K562 (cell line): Measurements from ENCODE around the gene TMEM203. TPM values are rescaled to one million over a fixed set of nuclear protein-coding genes. Genes with fewer than 3 reads are reported as not detected.

Experiments used
- ATAC-seq: fragments of 200-7000 bp; cut with Tn5 transposase; 3 replicates; pipeline ENCODE4 v1.9.1; 2020; ENCODE audit warnings: moderate library complexity
- BruUV-seq: library from RNA; stranded (reverse); fragments of 400-500 nt; replicated peaks from 2 replicates; lab custom pipeline; 2021; lab: Mats Ljungman, UMichigan
- CTCF ChIA-PET: fragments of 300-600 bp; formaldehyde crosslinking; extraction: SDS; loops from one replicate; lab custom pipeline; 2021; ENCODE audit warnings: low intra/inter-chr PET ratio; lab: Yijun Ruan, JAX
- POLR2A ChIA-PET: fragments of 300-600, 350-650 bp; sonication (Branson Sonifier 250); formaldehyde crosslinking; extraction: SDS; loops from one replicate; lab custom pipeline; 2021; ENCODE audit warnings: antibody characterized with exemption, inconsistent platforms; lab: Yijun Ruan, JAX
- DNase-seq, 4 experiments: peaks; one replicate each; pipeline versions ENCODE4 v3.0.0 to v3.0.0-alpha.2; 2011 to 2018; ENCODE audit warnings: low spot score in 3 of 4, mixed read lengths in 3 of 4; ENCODE audit errors: extremely low read depth in 1 of 4
- FAIRE-seq: peaks from 2 replicates; lab custom pipeline; 2011; peaks lifted over from hg19 to GRCh38; lab: Jason Lieb, UNC
- H2AFZ ChIP-seq: 2 replicates; pipeline ENCODE4 v1.6.0; 2011; ENCODE audit warnings: low read depth, low read length, control low read depth, inconsistent platforms
- H3K27ac ChIP-seq: fragments of 200-600 bp; 3 replicates; pipeline ENCODE4 v1.8.0; 2011; ENCODE audit warnings: low read depth, mild to moderate bottlenecking, control low read depth, inconsistent platforms, low read length, moderate library complexity, mixed read lengths; ENCODE audit errors: extremely low read depth
- H3K27me3 ChIP-seq, 2 experiments: fragments of 300-600 bp in 1 of 2; 2 replicates in 1 of 2; 3 replicates in 1 of 2; pipeline versions ENCODE4 v1.6.0 to v1.8.0; 2011; ENCODE audit warnings: inconsistent platforms in 2 of 2, low read length in 2 of 2, mild to moderate bottlenecking in 1 of 2, mixed read lengths in 1 of 2, moderate library complexity in 1 of 2; ENCODE audit not compliant: control insufficient read depth in 2 of 2, insufficient read depth in 2 of 2
- H3K36me3 ChIP-seq: fragments of 300-600 bp; 3 replicates; pipeline ENCODE4 v1.8.0; 2011; ENCODE audit warnings: mild to moderate bottlenecking, low read length, inconsistent platforms; ENCODE audit not compliant: control insufficient read depth, insufficient read depth
- H3K4me1 ChIP-seq, 2 experiments: fragments of 200-600 bp in 1 of 2; replicated peaks in 1 of 2; 2 replicates in 1 of 2; 3 replicates in 1 of 2; pipeline versions ENCODE4 v1.5.1 to v1.8.0; 2011; ENCODE audit warnings: inconsistent platforms in 2 of 2, low read length in 2 of 2, mild to moderate bottlenecking in 1 of 2, mixed read lengths in 1 of 2, moderate library complexity in 1 of 2; ENCODE audit not compliant: control insufficient read depth in 2 of 2, insufficient read depth in 2 of 2
- H3K4me2 ChIP-seq: 2 replicates; pipeline ENCODE4 v1.6.1; 2011; ENCODE audit warnings: low read length, control low read depth, inconsistent platforms, mixed read lengths; ENCODE audit not compliant: insufficient read depth
- H3K4me3 ChIP-seq: fragments of 200-600 bp; sonication (generic), shearing (Covaris generic); 2 replicates; pipeline ENCODE4 v1.5.1; 2016; ENCODE audit warnings: control low read depth, inconsistent platforms
- H3K79me2 ChIP-seq: fragments of 200-600 bp; 3 replicates; pipeline ENCODE4 v1.8.0; 2011; ENCODE audit warnings: low read length, inconsistent platforms; ENCODE audit not compliant: control insufficient read depth, insufficient read depth
- H3K9ac ChIP-seq, 2 experiments: 2 replicates each; pipeline versions ENCODE4 v1.6.0 to v1.6.1; 2011; ENCODE audit warnings: low read depth in 2 of 2, low read length in 2 of 2, control low read depth in 1 of 2, inconsistent platforms in 1 of 2, mild to moderate bottlenecking in 1 of 2, mixed read lengths in 1 of 2; ENCODE audit not compliant: insufficient read depth in 1 of 2
- H3K9me1 ChIP-seq: one replicate; pipeline ENCODE4 v1.6.0; 2011; ENCODE audit warnings: inconsistent platforms, mild to moderate bottlenecking, low read length, moderate library complexity; ENCODE audit not compliant: control insufficient read depth, insufficient read depth
- H3K9me3 ChIP-seq: replicated peaks from 2 replicates; pipeline ENCODE4 v1.5.1; 2011; ENCODE audit warnings: low read depth, low read length, inconsistent platforms; ENCODE audit not compliant: control insufficient read depth, insufficient read depth
- H4K20me1 ChIP-seq: replicated peaks from 2 replicates; pipeline ENCODE4 v1.6.1; 2011; ENCODE audit warnings: low read length, inconsistent platforms, mixed read lengths; ENCODE audit not compliant: control insufficient read depth, insufficient read depth
- C11orf30 ChIP-seq: fragments of 450-650 bp; IDR thresholded peaks from 2 replicates; pipeline ENCODE4 v1.6.1; 2016; ENCODE audit warnings: low read depth, mild to moderate bottlenecking
- KDM2B ChIP-seq: fragments of 250-450 bp; sonication (Bioruptor Pico); IDR thresholded peaks from 2 replicates; pipeline ENCODE4 v1.8.0; 2021; ENCODE audit warnings: mild to moderate bottlenecking, moderate library complexity
- MAFG ChIP-seq: fragments of 450-650 bp; conservative IDR thresholded peaks from 2 replicates; pipeline ENCODE4 v1.6.1; 2016; ENCODE audit warnings: missing genetic modification characterization, missing compliant biosample characterization
- NCOA6 ChIP-seq: fragments of 450-650 bp; IDR thresholded peaks from 2 replicates; pipeline ENCODE4 v1.6.1; 2017; ENCODE audit warnings: mild to moderate bottlenecking
- NFE2 ChIP-seq: IDR thresholded peaks from 2 replicates; pipeline ENCODE4 v1.6.1; 2014; ENCODE audit warnings: antibody characterized with exemption, low read depth
- YY1 ChIP-seq, 3 experiments: IDR thresholded peaks; 2 replicates each; pipeline ENCODE4 v1.6.1; 2011; ENCODE audit warnings: low read length in 2 of 3, mild to moderate bottlenecking in 2 of 3, moderate library complexity in 2 of 3, borderline replicate concordance in 1 of 3, control low read depth in 1 of 3, low read depth in 1 of 3; ENCODE audit not compliant: insufficient read depth in 3 of 3, insufficient replicate concordance in 2 of 3, control insufficient read depth in 1 of 3, insufficient read length in 1 of 3; ENCODE audit errors: extremely low read depth in 1 of 3
- ZNF316 ChIP-seq: fragments of 450-650 bp; IDR thresholded peaks from 2 replicates; pipeline ENCODE4 v1.6.1; 2016
- ZNF584 ChIP-seq: fragments of 200-800 bp; sonication (Bioruptor generic); IDR thresholded peaks from 2 replicates; pipeline ENCODE4 v1.6.1; 2016; ENCODE audit warnings: low read depth, mild to moderate bottlenecking, missing genetic modification characterization, missing compliant biosample characterization
- WGBS: fragments of 100-300 bp; shearing (Covaris generic); methylation state at CpG from one replicate; pipeline ENCODE4 v1.1.6; 2016; ENCODE audit warnings: low coverage, mixed read lengths; ENCODE audit not compliant: insufficient coverage; ENCODE audit errors: missing lambda C conversion rate; 5-methylcytosine and 5-hydroxymethylcytosine counted together
- in situ Hi-C: fragments of 300-500 bp; cut with MboI; formaldehyde crosslinking; loops from 4 replicates; pipeline ENCODE4 v1.15.0; 2018; ENCODE audit warnings: inconsistent platforms, mixed read lengths
- intact Hi-C: fragments of 100-400 bp; cut with micrococcal nuclease; formaldehyde crosslinking; loops from 2 replicates; pipeline ENCODE4 v1.14.2; 2022
- polyA plus RNA-seq, 8 experiments: library from polyadenylated mRNA; depleted of rRNA in 4 of 8; stranded (reverse) in 5 of 8; unstranded in 3 of 8; fragments of >200 nt; fragmentation: Nextera tagmentation in 2 of 8; fragmentation: Illumina TruSeq in 1 of 8; extraction: Ambion mirVana in 2 of 8; extraction: Trizol in 1 of 8; gene quantifications; 2 replicates each; pipeline versions ENCODE4 v1.2.1 to v1.2.3, GENCODE V29; 2011 to 2014; ENCODE audit warnings: inconsistent platforms in 1 of 8, missing spikeins in 1 of 8
- total RNA-seq, 7 experiments: library from RNA; depleted of rRNA in 6 of 7; stranded (reverse); fragments of >200 nt in 6 of 7; fragmentation: Illumina TruSeq in 2 of 7; extraction: Trizol in 2 of 7; gene quantifications; 2 replicates each; pipeline versions ENCODE4 v1.2.1 to v1.2.3, GENCODE V29; 2011 to 2021; ENCODE audit warnings: low replicate concordance in 1 of 7
- TF ChIP-seq, protein P1 (sequence below): sonication (generic); formaldehyde crosslinking; IDR thresholded peaks from 2 replicates; pipeline ENCODE4 v1.9.0; 2022; ENCODE audit warnings: mild to moderate bottlenecking, missing genetic modification reagents
- TF ChIP-seq, protein P2 (sequence below): fragments of 450-650 bp; IDR thresholded peaks from 2 replicates; pipeline ENCODE4 v1.6.1; 2014; ENCODE audit warnings: low read depth, mild to moderate bottlenecking, moderate library complexity, borderline replicate concordance

TMEM203 gene
- total and polyA plus RNA-seq, 9 of the 15 experiments (the other 6 are each of a cell fraction or from before 2014, with no cell fraction given), result 8.8 to 59.5 (median 37.6) TPM

DNA sequence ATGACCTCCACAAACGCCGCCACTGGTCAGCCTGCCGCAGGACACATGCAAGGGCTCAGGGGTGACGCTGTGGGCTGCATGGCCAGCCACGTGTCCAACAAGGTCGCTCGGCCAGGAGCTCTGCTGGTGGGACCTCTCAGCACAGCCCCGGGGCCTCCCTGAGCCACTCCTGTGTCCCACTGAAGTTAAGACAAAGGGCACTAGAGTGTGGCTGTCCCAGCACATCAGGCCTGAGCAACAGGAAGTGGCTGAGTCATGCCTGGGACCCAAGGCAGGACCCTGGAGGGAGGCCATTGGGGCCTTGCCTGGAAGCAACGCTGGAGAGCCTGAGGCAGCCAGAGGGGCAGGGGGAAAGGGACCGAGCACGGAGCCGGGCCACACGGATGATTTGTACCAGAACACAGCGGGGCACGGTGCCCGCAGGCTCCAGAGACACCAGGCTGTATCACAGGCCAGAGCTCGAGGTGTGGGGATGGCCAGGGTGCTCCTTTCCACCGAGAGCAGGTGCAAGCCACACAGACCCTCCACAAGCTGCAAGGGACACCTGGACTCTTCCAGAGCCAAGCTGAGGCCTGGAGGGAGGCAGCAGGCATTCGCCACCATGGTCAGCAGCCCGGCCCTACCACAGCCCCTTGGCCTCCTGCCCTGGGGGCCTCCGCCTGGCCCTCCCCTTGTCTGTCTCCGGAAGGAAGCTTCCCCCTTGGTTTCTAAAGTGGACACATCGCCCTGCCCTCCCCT lies 27.1 kb downstream of the TMEM203 start:
- Histone ChIP-seq H3K9ac (peak overlapping the region in 1 of 2 experiments; percentile 83; a peak in 2 of 4 replicates), H3K79me2 (no peaks in the 10 kb centered on the region), H3K27me3 (no peaks in the 10 kb centered on the region), H3K4me2 (no peak overlapping the region), H3K9me1 (no peaks in the 10 kb centered on the region), H4K20me1 (0 out of 2 replicates have a peak, but pooled peaks cover 5% of the 10 kb centered on the region), H3K27ac (peak overlapping the region; percentile 45; the same call in 1 of the 3 replicates), H3K4me3 (no peak overlapping the region), H3K4me1 (peaks cover 3 to 71% of the 10 kb centered on the region in 2 experiments; a peak in 3 of 5 replicates), H2AFZ (no peak overlapping the region), H3K36me3 (peaks cover 47% of the 10 kb centered on the region; the same call in 1 of the 3 replicates), H3K9me3 (no peaks in the 10 kb centered on the region)
- ChIA-PET CTCF (interaction anchor here (0.6 to 0.7 kb wide), 2 partner anchors 28 to 47 kb away, joined by 3 read pairs; no protein-coding TSS in a partner anchor), POLR2A (interaction anchor here (0.6 to 1.4 kb wide), 5 partner anchors 11 to 384 kb away, joined by 3 to 8 read pairs (median 3); partner anchors contain the start of genes SSNA1 and TUBB4B)
- 78% methylated on average over 18 of the region's 23 CpGs for WGBS
- intact Hi-C loops, result no loop called here
- in situ Hi-C loops, result no loop called here
- ATAC-seq (peak; percentile 18; the same call in 2 of the 3 replicates), FAIRE-seq (no peak), DNase-seq (peak in 1 of 4 experiments; percentile 41)
- BruUV-seq, result no TSS peak
- TF ChIP-seq ZNF316 (peak; percentile 43), C11orf30 (peak; percentile 33; the same call in 1 of the 2 replicates), KDM2B (CRISPR knock-in tag) (no peak), ZNF584 (CRISPR knock-in tag) (no peak), NFE2 (peak; percentile 42; the same call in 1 of the 2 replicates), YY1 (IDR thresholded peaks at IDR 0.05; ENCODE audit: borderline replicate concordance in 1 of 3, control insufficient read depth in 1 of 3, extremely low read depth in 1 of 3, insufficient read depth in 3 of 3, insufficient read length in 1 of 3, insufficient replicate concordance in 2 of 3, low read depth in 1 of 3, low read length in 2 of 3) (peak in 2 of 3 experiments; percentile 25 to 32), MAFG (0 out of 2 replicates have a peak, but pooled peaks have one; percentile 8), NCOA6 (no peak)
- TF ChIP-seq, protein P1, sequence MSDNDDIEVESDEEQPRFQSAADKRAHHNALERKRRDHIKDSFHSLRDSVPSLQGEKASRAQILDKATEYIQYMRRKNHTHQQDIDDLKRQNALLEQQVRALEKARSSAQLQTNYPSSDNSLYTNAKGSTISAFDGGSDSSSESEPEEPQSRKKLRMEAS (CRISPR knock-in tag), result peak; percentile 44
- TF ChIP-seq, protein P2, sequence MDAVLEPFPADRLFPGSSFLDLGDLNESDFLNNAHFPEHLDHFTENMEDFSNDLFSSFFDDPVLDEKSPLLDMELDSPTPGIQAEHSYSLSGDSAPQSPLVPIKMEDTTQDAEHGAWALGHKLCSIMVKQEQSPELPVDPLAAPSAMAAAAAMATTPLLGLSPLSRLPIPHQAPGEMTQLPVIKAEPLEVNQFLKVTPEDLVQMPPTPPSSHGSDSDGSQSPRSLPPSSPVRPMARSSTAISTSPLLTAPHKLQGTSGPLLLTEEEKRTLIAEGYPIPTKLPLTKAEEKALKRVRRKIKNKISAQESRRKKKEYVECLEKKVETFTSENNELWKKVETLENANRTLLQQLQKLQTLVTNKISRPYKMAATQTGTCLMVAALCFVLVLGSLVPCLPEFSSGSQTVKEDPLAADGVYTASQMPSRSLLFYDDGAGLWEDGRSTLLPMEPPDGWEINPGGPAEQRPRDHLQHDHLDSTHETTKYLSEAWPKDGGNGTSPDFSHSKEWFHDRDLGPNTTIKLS, result no peak
